SU-DHL-6 (cell line): ENCODE results near the gene SLC38A10.

Experiments
- EZH2phosphoT487 ChIP-seq: fragments of 200-600 bp; sonication (generic), shearing (Covaris generic); conservative IDR thresholded peaks from 2 replicates; pipeline ENCODE4 v1.6.1; 2018; ENCODE audit warnings: mild to moderate bottlenecking, antibody characterized with exemption, low read length, moderate library complexity, mixed read lengths
- TF ChIP-seq, protein P1 (sequence below): fragments of 200-600 bp; sonication (generic); IDR thresholded peaks from one replicate; pipeline ENCODE4 v1.5.1; 2017; ENCODE audit warnings: antibody characterized with exemption, mild to moderate bottlenecking, low read length, moderate library complexity; ENCODE audit not compliant: insufficient read depth, poor library complexity, severe bottlenecking

DNA sequence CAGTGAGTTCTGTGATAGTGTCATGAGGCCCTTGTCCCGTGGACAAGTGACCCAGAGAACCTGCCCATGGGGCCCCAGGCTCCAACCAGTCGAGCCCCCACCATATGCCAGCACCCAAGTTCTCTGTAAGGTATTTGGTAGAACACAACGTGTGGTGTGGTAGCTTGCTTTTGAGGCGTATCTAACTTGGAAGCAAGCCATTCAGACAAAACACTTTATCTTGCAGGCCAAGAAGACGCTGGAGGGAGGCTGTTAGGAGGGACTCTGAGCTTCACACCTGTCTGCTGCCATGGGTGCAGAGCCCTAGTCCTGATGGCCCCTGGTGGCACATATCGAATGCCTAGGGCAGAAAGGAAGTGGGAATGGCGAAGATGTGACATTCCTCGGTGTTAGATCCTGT, 54.3 kb downstream of the SLC38A10 start:
- TF ChIP-seq, protein P1, sequence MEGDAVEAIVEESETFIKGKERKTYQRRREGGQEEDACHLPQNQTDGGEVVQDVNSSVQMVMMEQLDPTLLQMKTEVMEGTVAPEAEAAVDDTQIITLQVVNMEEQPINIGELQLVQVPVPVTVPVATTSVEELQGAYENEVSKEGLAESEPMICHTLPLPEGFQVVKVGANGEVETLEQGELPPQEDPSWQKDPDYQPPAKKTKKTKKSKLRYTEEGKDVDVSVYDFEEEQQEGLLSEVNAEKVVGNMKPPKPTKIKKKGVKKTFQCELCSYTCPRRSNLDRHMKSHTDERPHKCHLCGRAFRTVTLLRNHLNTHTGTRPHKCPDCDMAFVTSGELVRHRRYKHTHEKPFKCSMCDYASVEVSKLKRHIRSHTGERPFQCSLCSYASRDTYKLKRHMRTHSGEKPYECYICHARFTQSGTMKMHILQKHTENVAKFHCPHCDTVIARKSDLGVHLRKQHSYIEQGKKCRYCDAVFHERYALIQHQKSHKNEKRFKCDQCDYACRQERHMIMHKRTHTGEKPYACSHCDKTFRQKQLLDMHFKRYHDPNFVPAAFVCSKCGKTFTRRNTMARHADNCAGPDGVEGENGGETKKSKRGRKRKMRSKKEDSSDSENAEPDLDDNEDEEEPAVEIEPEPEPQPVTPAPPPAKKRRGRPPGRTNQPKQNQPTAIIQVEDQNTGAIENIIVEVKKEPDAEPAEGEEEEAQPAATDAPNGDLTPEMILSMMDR = no peak
- no peak for TF ChIP-seq EZH2phosphoT487
